ENCODE measurements around the gene PRPF39.
A peak's percentile ranks its signal among the peaks of the same experiment; 100 is the strongest.

- TF ChIP-seq, protein P1, sequence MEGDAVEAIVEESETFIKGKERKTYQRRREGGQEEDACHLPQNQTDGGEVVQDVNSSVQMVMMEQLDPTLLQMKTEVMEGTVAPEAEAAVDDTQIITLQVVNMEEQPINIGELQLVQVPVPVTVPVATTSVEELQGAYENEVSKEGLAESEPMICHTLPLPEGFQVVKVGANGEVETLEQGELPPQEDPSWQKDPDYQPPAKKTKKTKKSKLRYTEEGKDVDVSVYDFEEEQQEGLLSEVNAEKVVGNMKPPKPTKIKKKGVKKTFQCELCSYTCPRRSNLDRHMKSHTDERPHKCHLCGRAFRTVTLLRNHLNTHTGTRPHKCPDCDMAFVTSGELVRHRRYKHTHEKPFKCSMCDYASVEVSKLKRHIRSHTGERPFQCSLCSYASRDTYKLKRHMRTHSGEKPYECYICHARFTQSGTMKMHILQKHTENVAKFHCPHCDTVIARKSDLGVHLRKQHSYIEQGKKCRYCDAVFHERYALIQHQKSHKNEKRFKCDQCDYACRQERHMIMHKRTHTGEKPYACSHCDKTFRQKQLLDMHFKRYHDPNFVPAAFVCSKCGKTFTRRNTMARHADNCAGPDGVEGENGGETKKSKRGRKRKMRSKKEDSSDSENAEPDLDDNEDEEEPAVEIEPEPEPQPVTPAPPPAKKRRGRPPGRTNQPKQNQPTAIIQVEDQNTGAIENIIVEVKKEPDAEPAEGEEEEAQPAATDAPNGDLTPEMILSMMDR (IDR thresholded peaks at IDR 0.05): peak in 1 of 7 experiments; percentile 8
- peak; percentile 97 to 99 (median 98) for TF ChIP-seq POLR2AphosphoS5 (IDR thresholded peaks at IDR 0.05)
Measured at GRCh38 chr14:45083976-45084722, at the start of gene PRPF39.
